ENCODE results near the gene FUT8.

GRCh38 chr14:65446159-65446558 is 33.6 kb downstream of the FUT8 start:
- no peak for TF ChIP-seq POLR2A (IDR thresholded peaks at IDR 0.05)
- TF ChIP-seq CTCF (IDR thresholded peaks at IDR 0.05), result no peak
